ENCODE measurements around the gene PGLYRP1. TPM values are rescaled to one million over a fixed set of nuclear protein-coding genes. Genes with fewer than 3 reads are reported as not detected.

Gene PGLYRP1
- total RNA-seq, 4 donors from 2014 or later = not detected

GRCh38 chr19:46035986-46036743 is 13.3 kb upstream of the PGLYRP1 start:
- 68 to 77% methylated on average over 5 to 7 of the region's 13 CpGs for WGBS, 2 donors
- DNase-seq (ENCODE audit: low spot score in 2 of 2) = no peak

GRCh38 chr19:46035546-46035945 is 12.7 kb upstream of the PGLYRP1 start:
- peaks cover 0 to 12% of the 10 kb centered on the region in 2 donors for H3K27me3 ChIP-seq
- WGBS, 2 donors = 71 to 81% methylated on average over 6 of the region's 6 CpGs
- H3K4me3 ChIP-seq = no peak overlapping the region
- no peaks in the 10 kb centered on the region for H3K4me1 ChIP-seq
- DNase-seq (ENCODE audit: low spot score in 2 of 2) = no peak
- no peak overlapping the region for H3K27ac ChIP-seq
- TF ChIP-seq, protein P1, sequence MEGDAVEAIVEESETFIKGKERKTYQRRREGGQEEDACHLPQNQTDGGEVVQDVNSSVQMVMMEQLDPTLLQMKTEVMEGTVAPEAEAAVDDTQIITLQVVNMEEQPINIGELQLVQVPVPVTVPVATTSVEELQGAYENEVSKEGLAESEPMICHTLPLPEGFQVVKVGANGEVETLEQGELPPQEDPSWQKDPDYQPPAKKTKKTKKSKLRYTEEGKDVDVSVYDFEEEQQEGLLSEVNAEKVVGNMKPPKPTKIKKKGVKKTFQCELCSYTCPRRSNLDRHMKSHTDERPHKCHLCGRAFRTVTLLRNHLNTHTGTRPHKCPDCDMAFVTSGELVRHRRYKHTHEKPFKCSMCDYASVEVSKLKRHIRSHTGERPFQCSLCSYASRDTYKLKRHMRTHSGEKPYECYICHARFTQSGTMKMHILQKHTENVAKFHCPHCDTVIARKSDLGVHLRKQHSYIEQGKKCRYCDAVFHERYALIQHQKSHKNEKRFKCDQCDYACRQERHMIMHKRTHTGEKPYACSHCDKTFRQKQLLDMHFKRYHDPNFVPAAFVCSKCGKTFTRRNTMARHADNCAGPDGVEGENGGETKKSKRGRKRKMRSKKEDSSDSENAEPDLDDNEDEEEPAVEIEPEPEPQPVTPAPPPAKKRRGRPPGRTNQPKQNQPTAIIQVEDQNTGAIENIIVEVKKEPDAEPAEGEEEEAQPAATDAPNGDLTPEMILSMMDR (IDR thresholded peaks at IDR 0.05) = no peak
- no peak for TF ChIP-seq POLR2A (IDR thresholded peaks at IDR 0.05)
- TF ChIP-seq EP300 (IDR thresholded peaks at IDR 0.05) = no peak
- H3K36me3 ChIP-seq = peaks cover 0 to 11% (median 0%) of the 10 kb centered on the region in 3 donors
- peaks cover 0 to 10% (median 0%) of the 10 kb centered on the region in 4 donors for H3K9me3 ChIP-seq

More at GRCh38 chr19:46035986-46036743, 13.3 kb upstream of the PGLYRP1 start:
- H3K9me3 ChIP-seq = peaks cover 0 to 10% (median 0%) of the 10 kb centered on the region in 4 donors
- peaks cover 0 to 12% of the 10 kb centered on the region in 2 donors for H3K27me3 ChIP-seq
- H3K4me1 ChIP-seq = no peaks in the 10 kb centered on the region
- no peak for TF ChIP-seq EP300 (IDR thresholded peaks at IDR 0.05)
- TF ChIP-seq, protein P1 (IDR thresholded peaks at IDR 0.05) = no peak
- no peak for TF ChIP-seq POLR2A (IDR thresholded peaks at IDR 0.05)
- no peak overlapping the region for H3K27ac ChIP-seq
- H3K36me3 ChIP-seq = peaks cover 0 to 11% (median 0%) of the 10 kb centered on the region in 3 donors
- H3K4me3 ChIP-seq = no peak overlapping the region

- TF ChIP-seq POLR2A (IDR thresholded peaks at IDR 0.05) = no peak
- no peak for TF ChIP-seq EP300 (IDR thresholded peaks at IDR 0.05)
- TF ChIP-seq, protein P1 (IDR thresholded peaks at IDR 0.05) = no peak
- H3K27ac ChIP-seq = no peak overlapping the region
- WGBS, 2 donors = 83 to 97% methylated on average over 6 to 10 of the region's 11 CpGs
- H3K4me1 ChIP-seq = no peaks in the 10 kb centered on the region
- no peak for DNase-seq (ENCODE audit: low spot score in 2 of 2)
- peaks cover 0 to 5% (median 0%) of the 10 kb centered on the region in 3 donors for H3K36me3 ChIP-seq
- peaks cover 0 to 10% (median 0%) of the 10 kb centered on the region in 4 donors for H3K9me3 ChIP-seq
- H3K4me3 ChIP-seq = no peak overlapping the region
- peaks cover 0 to 13% of the 10 kb centered on the region in 2 donors for H3K27me3 ChIP-seq
These were observed 10.5 kb upstream of the PGLYRP1 start for GRCh38 chr19:46033401-46033800.

GRCh38 chr19:46032597-46033025 is 9.8 kb upstream of the PGLYRP1 start:
- Histone ChIP-seq H3K4me1 (no peaks in the 10 kb centered on the region), H3K36me3 (peaks cover 0 to 5% (median 0%) of the 10 kb centered on the region in 3 donors), H3K27ac (no peak overlapping the region), H3K4me3 (no peak overlapping the region), H3K27me3 (peaks cover 0 to 21% of the 10 kb centered on the region in 2 donors), H3K9me3 (peaks cover 0 to 7% (median 0%) of the 10 kb centered on the region in 4 donors)
- 97 to 100% methylated on average over 2 to 3 of the region's 3 CpGs for WGBS, 2 donors
- TF ChIP-seq, protein P1 (IDR thresholded peaks at IDR 0.05) = no peak
- no peak for TF ChIP-seq POLR2A (IDR thresholded peaks at IDR 0.05)
- no peak for TF ChIP-seq EP300 (IDR thresholded peaks at IDR 0.05)
- DNase-seq (ENCODE audit: low spot score in 2 of 2) = no peak

Measured in tibial nerve (tissue), 4 donors.